Central memory CD4-positive, alpha-beta T cell (primary cell): ENCODE results near the gene TMEM134.
"Not testable (repeated sequence)": the region's sequence is repeated elsewhere in the genome, so short reads cannot be mapped to it uniquely, and the experiment has no call there.

Experiments
- DNase-seq: peaks from one replicate; pipeline ENCODE4 v3.0.0; 2022

The TMEM134 gene

GRCh38 chr11:67483831-67484665, 15.0 kb upstream of the TMEM134 start:
- DNase-seq = peak; percentile 80

GRCh38 chr11:67482827-67483798, 14.1 kb upstream of the TMEM134 start, which contains the start of gene AIP:
Gene AIP (plus strand): TSS chr11:67483026. CDS start chr11:67483159, 133 bp downstream.
- peak; percentile 97 for DNase-seq

GRCh38 chr11:67482275-67482826, 13.3 kb upstream of the TMEM134 start:
- no peak for DNase-seq

- not testable (repeated sequence) for DNase-seq
Observed at GRCh38 chr11:67477344-67478050, 8.4 kb upstream of the TMEM134 start.

- DNase-seq = not testable (repeated sequence)
Observed at GRCh38 chr11:67476692-67477091, 7.6 kb upstream of the TMEM134 start.

- no peak for DNase-seq
Observed at GRCh38 chr11:67472882-67473281, 3.8 kb upstream of the TMEM134 start.

- DNase-seq = no peak
Observed at GRCh38 chr11:67470337-67471002, 1.4 kb upstream of the TMEM134 start.

- DNase-seq = no peak
Observed at GRCh38 chr11:67469508-67469811, 409 bp upstream of the TMEM134 start.

- no peak for DNase-seq
Observed at GRCh38 chr11:67468456-67468758, 644 bp downstream of the TMEM134 start.

- DNase-seq = no peak
Observed at GRCh38 chr11:67468056-67468455, 995 bp downstream of the TMEM134 start.

GRCh38 chr11:67466962-67467771, 1.9 kb downstream of the TMEM134 start:
- no peak for DNase-seq

- DNase-seq = no peak
Observed at GRCh38 chr11:67466367-67466766, 2.7 kb downstream of the TMEM134 start.

GRCh38 chr11:67465530-67465929, 3.5 kb downstream of the TMEM134 start:
- DNase-seq = not testable (repeated sequence)

GRCh38 chr11:67465189-67465510, 3.9 kb downstream of the TMEM134 start:
- DNase-seq = no peak

- peak; percentile 91 for DNase-seq
Observed at GRCh38 chr11:67464411-67465188, 4.5 kb downstream of the TMEM134 start.

- DNase-seq = no peak
Observed at GRCh38 chr11:67463680-67464410, 5.2 kb downstream of the TMEM134 start.

GRCh38 chr11:67463186-67463585, 5.9 kb downstream of the TMEM134 start:
- DNase-seq = no peak

GRCh38 chr11:67458266-67458665, 10.8 kb downstream of the TMEM134 start:
- no peak for DNase-seq

- no peak for DNase-seq
Observed at GRCh38 chr11:67457453-67457852, 11.6 kb downstream of the TMEM134 start.
